ENCODE data around the gene VSTM2L.

- TF ChIP-seq CTCF (IDR thresholded peaks at IDR 0.05) (no peak), ZFX (IDR thresholded peaks at IDR 0.05; ENCODE audit: borderline replicate concordance) (no peak)
Observed at GRCh38 chr20:37899105-37900045, 3.6 kb upstream of the VSTM2L start.

Measured in 22Rv1 (cell line).